Erythroblast (primary cell): Measurements from ENCODE around the gene YOD1.

ENCODE experiments used
- GATA1 ChIP-seq: IDR thresholded peaks from 2 replicates; pipeline ENCODE4 v1.6.1; 2011; ENCODE audit warnings: low read depth, mild to moderate bottlenecking, control low read depth, low read length, moderate library complexity
- POLR2A ChIP-seq: IDR thresholded peaks from 2 replicates; pipeline ENCODE4 v1.6.1; 2011; ENCODE audit warnings: mild to moderate bottlenecking, low read length

GRCh38 chr1:207058878-207059867 lies 8.2 kb upstream of the YOD1 start:
- TF ChIP-seq POLR2A: no peak
- TF ChIP-seq GATA1: no peak
